Esophagus muscularis mucosa (tissue), 4 donors: Measurements from ENCODE around the gene CACNA2D3. TPM values are rescaled to one million over a fixed set of nuclear protein-coding genes. Genes with fewer than 3 reads are reported as not detected.

Source experiments
- DNase-seq: peaks from one replicate; pipeline ENCODE4 v3.0.0-alpha.2; 2017; ENCODE audit errors: extremely low spot score
- H3K27ac ChIP-seq, 4 donors: fragments of 200-600 bp; sonication (generic); replicated peaks in 1 of 4; 1 replicate in 3 of 4; 2 replicates in 1 of 4; pipeline ENCODE4 v1.5.1; 2016 to 2019; ENCODE audit warnings: mild to moderate bottlenecking in 1 of 4
- H3K27me3 ChIP-seq, 4 donors: fragments of 200-600 bp; sonication (generic); one replicate each; pipeline versions ENCODE4 v1.5.1 to v1.6.0; 2016 to 2019
- H3K36me3 ChIP-seq, 4 donors: fragments of 200-600 bp; sonication (generic); one replicate each; pipeline ENCODE4 v1.5.1; 2016 to 2019
- H3K4me1 ChIP-seq, 4 donors: fragments of 200-600 bp; sonication (generic); one replicate each; pipeline ENCODE4 v1.5.1; 2016 to 2019
- H3K4me3 ChIP-seq, 4 donors: fragments of 200-600 bp; sonication (generic); 1 replicate in 2 of 4; 2 replicates in 2 of 4; pipeline ENCODE4 v1.5.1; 2016 to 2019; ENCODE audit warnings: mild to moderate bottlenecking in 4 of 4, moderate library complexity in 1 of 4
- H3K9me3 ChIP-seq, 4 donors: fragments of 200-600 bp; sonication (generic); 1 replicate in 3 of 4; 2 replicates in 1 of 4; pipeline ENCODE4 v1.5.1; 2016 to 2019
- EP300 ChIP-seq: sonication (generic); formaldehyde crosslinking; IDR thresholded peaks from one replicate; pipeline ENCODE4 v1.6.1; 2017; ENCODE audit warnings: antibody characterized with exemption
- POLR2A ChIP-seq: fragments of 450-650 bp; IDR thresholded peaks from one replicate; pipeline ENCODE4 v1.6.1; 2017; ENCODE audit warnings: antibody characterized with exemption, moderate library complexity, mild to moderate bottlenecking, low read depth
- POLR2AphosphoS5 ChIP-seq, 2 donors: sonication (generic); formaldehyde crosslinking; IDR thresholded peaks; one replicate each; pipeline ENCODE4 v1.6.1; 2017; ENCODE audit warnings: antibody characterized with exemption in 2 of 2
- WGBS: methylation state at CpG from one replicate; pipeline ENCODE4 v1.1.5; 2018; 5-methylcytosine and 5-hydroxymethylcytosine counted together
- intact Hi-C: fragments of 100-400 bp; cut with DNase I; formaldehyde crosslinking; loops from one replicate; pipeline ENCODE4 v1.15.1; 2023
- total RNA-seq, 4 donors: library from RNA; depleted of rRNA; stranded (reverse); fragments of >200 nt; gene quantifications; one replicate each; pipeline versions ENCODE4 v1.1.0 to v1.2.1, GENCODE V29; 2016
- TF ChIP-seq, protein P1 (sequence below), 3 experiments: fragments of 200-600 bp in 2 of 3; fragments of 450-650 bp in 1 of 3; sonication (generic) in 2 of 3; IDR thresholded peaks; one replicate each; pipeline ENCODE4 v1.5.1; 2017 to 2019; ENCODE audit warnings: antibody characterized with exemption in 3 of 3, mild to moderate bottlenecking in 2 of 3, moderate library complexity in 1 of 3

Gene CACNA2D3
- total RNA-seq, 4 donors from 2014 or later, result 2.5 to 6.3 (median 3.9) TPM

DNA sequence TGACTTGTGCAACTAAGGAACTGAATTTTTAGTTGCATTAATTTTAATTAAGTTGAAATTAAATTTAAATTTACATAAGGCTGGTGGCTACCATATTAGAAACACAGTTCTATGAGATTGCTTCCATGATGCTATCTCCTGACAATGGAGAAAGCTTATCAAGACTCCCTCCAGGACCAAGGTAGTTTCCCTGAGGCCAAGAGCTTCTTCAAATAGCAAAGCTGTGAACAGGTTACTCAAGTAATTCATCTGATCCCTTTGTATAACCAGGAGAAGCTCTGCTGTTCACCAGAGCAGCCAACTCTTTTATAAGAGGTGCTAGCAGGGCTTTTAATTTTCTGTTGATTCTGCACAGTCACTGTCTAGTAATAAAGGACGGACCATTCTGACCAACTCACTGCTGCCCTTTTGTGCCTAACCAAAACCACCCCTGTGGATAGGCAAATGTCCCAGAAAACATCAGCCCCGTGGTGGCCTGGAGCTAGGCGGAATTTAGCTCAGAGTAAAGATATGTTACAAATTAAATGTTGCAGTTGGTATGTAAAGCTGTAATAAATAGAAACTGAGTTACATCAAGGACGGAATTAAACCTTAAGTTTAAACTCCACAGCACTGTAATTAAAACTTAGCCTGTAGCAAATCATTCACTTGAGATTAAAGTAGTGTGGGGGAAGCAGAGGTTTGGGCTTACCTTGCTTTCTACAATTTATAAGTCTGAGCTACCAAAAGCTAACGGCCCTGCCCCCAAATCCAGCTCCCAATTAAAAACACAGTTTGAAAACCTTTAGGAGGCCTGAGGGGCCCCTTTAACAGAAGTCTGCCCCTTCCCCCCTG lies 861.1 kb downstream of the CACNA2D3 start:
- TF ChIP-seq, protein P1, sequence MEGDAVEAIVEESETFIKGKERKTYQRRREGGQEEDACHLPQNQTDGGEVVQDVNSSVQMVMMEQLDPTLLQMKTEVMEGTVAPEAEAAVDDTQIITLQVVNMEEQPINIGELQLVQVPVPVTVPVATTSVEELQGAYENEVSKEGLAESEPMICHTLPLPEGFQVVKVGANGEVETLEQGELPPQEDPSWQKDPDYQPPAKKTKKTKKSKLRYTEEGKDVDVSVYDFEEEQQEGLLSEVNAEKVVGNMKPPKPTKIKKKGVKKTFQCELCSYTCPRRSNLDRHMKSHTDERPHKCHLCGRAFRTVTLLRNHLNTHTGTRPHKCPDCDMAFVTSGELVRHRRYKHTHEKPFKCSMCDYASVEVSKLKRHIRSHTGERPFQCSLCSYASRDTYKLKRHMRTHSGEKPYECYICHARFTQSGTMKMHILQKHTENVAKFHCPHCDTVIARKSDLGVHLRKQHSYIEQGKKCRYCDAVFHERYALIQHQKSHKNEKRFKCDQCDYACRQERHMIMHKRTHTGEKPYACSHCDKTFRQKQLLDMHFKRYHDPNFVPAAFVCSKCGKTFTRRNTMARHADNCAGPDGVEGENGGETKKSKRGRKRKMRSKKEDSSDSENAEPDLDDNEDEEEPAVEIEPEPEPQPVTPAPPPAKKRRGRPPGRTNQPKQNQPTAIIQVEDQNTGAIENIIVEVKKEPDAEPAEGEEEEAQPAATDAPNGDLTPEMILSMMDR (IDR thresholded peaks at IDR 0.05), result no peak
- TF ChIP-seq EP300 (no peak), POLR2AphosphoS5 (IDR thresholded peaks at IDR 0.05) (no peak), POLR2A (no peak)
- peaks cover 4 to 8% (median 5%) of the 10 kb centered on the region in 4 donors for H3K4me1 ChIP-seq
- H3K36me3 ChIP-seq, result no peaks in the 10 kb centered on the region
- intact Hi-C loops, result no loop called here
- no peak overlapping the region for H3K4me3 ChIP-seq
- H3K27ac ChIP-seq, result no peak overlapping the region
- no peaks in the 10 kb centered on the region for H3K9me3 ChIP-seq
- H3K27me3 ChIP-seq, result no peaks in the 10 kb centered on the region
- DNase-seq, result no peak
- WGBS, result 70% methylated on average over 5 of the region's 5 CpGs

DNA sequence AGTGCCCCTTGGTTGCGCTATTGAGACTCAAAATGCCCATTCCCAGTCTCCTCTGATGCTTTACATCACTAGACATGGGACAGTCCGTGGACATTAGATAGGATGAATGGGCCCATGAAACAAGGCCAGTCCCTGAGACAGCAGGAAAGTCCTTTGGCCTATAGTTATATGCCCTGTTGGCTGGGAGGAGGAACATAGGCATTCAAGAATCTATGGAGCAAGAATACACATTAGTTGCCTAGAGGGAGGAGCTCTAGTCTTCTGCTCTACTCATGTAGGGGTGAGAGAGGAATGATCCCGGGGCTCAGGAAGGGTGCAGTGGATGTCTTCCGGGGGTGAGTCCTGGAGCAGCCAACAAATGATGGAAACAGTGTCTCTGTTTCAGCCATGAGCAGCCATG lies 863.5 kb downstream of the CACNA2D3 start:
- Histone ChIP-seq H3K27me3 (no peaks in the 10 kb centered on the region), H3K36me3 (no peaks in the 10 kb centered on the region), H3K4me3 (no peak overlapping the region), H3K27ac (no peak overlapping the region), H3K4me1 (peaks cover 8 to 20% (median 16%) of the 10 kb centered on the region in 4 donors), H3K9me3 (no peaks in the 10 kb centered on the region)
- WGBS, result 87% methylated on average over 4 of the region's 4 CpGs
- no peak for DNase-seq
- intact Hi-C loops, result no loop called here
- TF ChIP-seq POLR2AphosphoS5 (IDR thresholded peaks at IDR 0.05) (no peak), POLR2A (no peak), EP300 (no peak)
- TF ChIP-seq, protein P1 (IDR thresholded peaks at IDR 0.05), result no peak

DNA sequence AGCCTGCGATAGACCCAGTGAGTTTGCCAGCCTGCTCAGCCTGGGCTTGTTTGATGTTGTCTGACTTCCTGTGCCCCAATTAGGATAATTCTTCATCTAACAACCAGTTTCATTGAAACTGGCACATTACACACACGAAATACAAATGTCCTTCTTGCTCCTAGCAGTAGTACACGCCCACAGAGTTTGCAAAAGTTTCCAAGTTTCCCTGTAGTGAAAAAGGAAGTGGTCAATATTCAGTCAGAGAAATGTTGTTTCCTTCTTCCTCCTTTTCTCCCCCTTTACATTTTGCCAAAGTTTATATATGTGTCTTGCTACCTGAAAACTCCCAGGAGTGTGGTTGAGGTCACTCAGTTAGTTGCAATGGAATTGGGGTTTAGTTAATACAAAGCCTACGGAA lies 863.9 kb downstream of the CACNA2D3 start:
- WGBS, result 85% methylated on average over 4 of the region's 4 CpGs
- DNase-seq, result no peak
- Histone ChIP-seq H3K27ac (no peak overlapping the region), H3K4me1 (peaks cover 8 to 20% (median 16%) of the 10 kb centered on the region in 4 donors), H3K9me3 (no peaks in the 10 kb centered on the region), H3K4me3 (no peak overlapping the region), H3K27me3 (no peaks in the 10 kb centered on the region), H3K36me3 (no peaks in the 10 kb centered on the region)
- intact Hi-C loops, result no loop called here
- TF ChIP-seq POLR2A (no peak), POLR2AphosphoS5 (IDR thresholded peaks at IDR 0.05) (no peak), EP300 (no peak)
- TF ChIP-seq, protein P1 (IDR thresholded peaks at IDR 0.05), result no peak

DNA sequence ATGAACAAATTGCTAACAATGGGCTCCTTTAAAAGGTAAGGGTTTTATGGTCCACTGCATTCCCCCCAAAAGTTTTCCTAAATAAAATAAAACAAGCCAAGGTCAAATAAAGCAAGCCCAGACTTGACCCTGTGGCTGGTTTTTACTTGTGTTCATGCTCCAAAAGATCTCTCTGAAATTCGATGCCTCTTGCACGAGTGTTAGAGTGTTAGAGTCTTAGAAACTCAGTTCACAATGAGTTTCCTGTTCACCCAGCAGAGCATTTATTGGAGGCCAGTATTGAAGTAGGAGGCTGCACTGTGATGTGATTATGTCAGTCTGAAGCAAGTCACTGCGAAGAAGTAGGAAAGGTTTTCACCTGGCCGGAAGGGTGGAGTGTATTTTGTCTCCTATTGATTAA lies 865.4 kb downstream of the CACNA2D3 start:
- intact Hi-C loops, result no loop called here
- Histone ChIP-seq H3K4me3 (no peak overlapping the region), H3K27me3 (no peaks in the 10 kb centered on the region), H3K4me1 (peaks cover 8 to 20% (median 16%) of the 10 kb centered on the region in 4 donors), H3K36me3 (no peaks in the 10 kb centered on the region), H3K9me3 (no peaks in the 10 kb centered on the region), H3K27ac (no peak overlapping the region)
- TF ChIP-seq EP300, result no peak
- TF ChIP-seq, protein P1 (IDR thresholded peaks at IDR 0.05), result no peak
- no peak for DNase-seq
- WGBS, result 95% methylated on average over 4 of the region's 4 CpGs
